ENCODE results near the gene PCARE.

The PCARE gene

GRCh38 chr2:29021886-29022285, 52.4 kb downstream of the PCARE start:
- no peaks in the 10 kb centered on the region for H3K27me3 ChIP-seq (ENCODE audit: insufficient read depth, poor library complexity, severe bottlenecking)
- H3K27ac ChIP-seq (replicated peaks) = no peak overlapping the region
- DNase-seq (ENCODE audit: low read depth in 1 of 2, low spot score in 1 of 2) = no peak
- TF ChIP-seq REST (IDR thresholded peaks at IDR 0.05; ENCODE audit: insufficient replicate concordance, low read depth) = no peak
- TF ChIP-seq CTCF (IDR thresholded peaks at IDR 0.05; ENCODE audit: insufficient read depth, low read length) = no peak
- no peak overlapping the region for H3K4me3 ChIP-seq (replicated peaks; ENCODE audit: insufficient read depth, low read length)

GRCh38 chr2:29017716-29018435, 56.4 kb downstream of the PCARE start:
- Histone ChIP-seq H3K27ac (replicated peaks) (no peak overlapping the region), H3K27me3 (ENCODE audit: insufficient read depth, poor library complexity, severe bottlenecking) (no peaks in the 10 kb centered on the region)

GRCh38 chr2:29016504-29016903, 57.8 kb downstream of the PCARE start:
- TF ChIP-seq SPI1 (IDR thresholded peaks at IDR 0.05; ENCODE audit: borderline replicate concordance, low read depth) (no peak), POLR2AphosphoS5 (IDR thresholded peaks at IDR 0.05; ENCODE audit: low read depth) (no peak), GABPA (IDR thresholded peaks at IDR 0.05; ENCODE audit: low read depth) (no peak), REST (IDR thresholded peaks at IDR 0.05; ENCODE audit: insufficient replicate concordance, low read depth) (no peak), CTCF (IDR thresholded peaks at IDR 0.05; ENCODE audit: insufficient read depth, low read length) (no peak)
- no peak overlapping the region for H3K4me3 ChIP-seq (replicated peaks; ENCODE audit: insufficient read depth, low read length)
- H3K27ac ChIP-seq (replicated peaks) = no peak overlapping the region
- no peaks in the 10 kb centered on the region for H3K27me3 ChIP-seq (ENCODE audit: insufficient read depth, poor library complexity, severe bottlenecking)
- no peak for DNase-seq (ENCODE audit: low read depth in 1 of 2, low spot score in 1 of 2)

More at GRCh38 chr2:29017716-29018435, 56.4 kb downstream of the PCARE start:
- H3K4me3 ChIP-seq (replicated peaks; ENCODE audit: insufficient read depth, low read length) = no peak overlapping the region
- no peak for DNase-seq (ENCODE audit: low read depth in 1 of 2, low spot score in 1 of 2)
- no peak for TF ChIP-seq CTCF (IDR thresholded peaks at IDR 0.05; ENCODE audit: insufficient read depth, low read length)
- TF ChIP-seq GABPA (IDR thresholded peaks at IDR 0.05; ENCODE audit: low read depth) = no peak
- TF ChIP-seq SPI1 (IDR thresholded peaks at IDR 0.05; ENCODE audit: borderline replicate concordance, low read depth) = no peak
- TF ChIP-seq POLR2AphosphoS5 (IDR thresholded peaks at IDR 0.05; ENCODE audit: low read depth) = no peak
- TF ChIP-seq REST (IDR thresholded peaks at IDR 0.05; ENCODE audit: insufficient replicate concordance, low read depth) = no peak

Measured in HL-60 (cell line).